Skin of body (tissue), 2 donors: Measurements from ENCODE around the gene MLN. TPM values are rescaled to one million over a fixed set of nuclear protein-coding genes. Genes with fewer than 3 reads are reported as not detected.

Experiments
- DNase-seq: peaks from one replicate; lab custom pipeline; 2025; lab: John Stamatoyannopoulos, UW
- total RNA-seq: library from RNA; depleted of rRNA; stranded (reverse); fragments of >200 nt; gene quantifications from one replicate; pipeline ENCODE4 v1.2.3, GENCODE V29; 2014

MLN gene
- total RNA-seq, 1 donor from 2014 or later: not detected

- peak; percentile 87 for DNase-seq
Measured at GRCh38 chr6:33771146-33772081, 32.4 kb downstream of the MLN start.

DNA sequence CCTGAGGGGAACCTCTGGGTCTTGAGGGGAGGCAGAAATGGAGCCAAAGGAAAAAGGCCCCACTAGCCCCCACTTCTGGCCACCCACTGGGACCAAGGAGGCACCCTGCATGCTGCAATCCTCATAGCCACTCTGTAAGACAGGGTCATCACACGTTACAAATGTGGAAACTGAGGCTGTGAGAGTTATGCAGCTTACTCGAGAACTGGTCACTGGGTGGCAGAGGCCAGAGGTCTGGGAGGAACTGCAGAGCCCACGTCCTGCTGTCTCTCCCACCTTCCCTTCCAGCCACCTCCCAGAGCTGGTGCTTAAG is 33.0 kb downstream of the MLN start:
- DNase-seq: no peak

DNA sequence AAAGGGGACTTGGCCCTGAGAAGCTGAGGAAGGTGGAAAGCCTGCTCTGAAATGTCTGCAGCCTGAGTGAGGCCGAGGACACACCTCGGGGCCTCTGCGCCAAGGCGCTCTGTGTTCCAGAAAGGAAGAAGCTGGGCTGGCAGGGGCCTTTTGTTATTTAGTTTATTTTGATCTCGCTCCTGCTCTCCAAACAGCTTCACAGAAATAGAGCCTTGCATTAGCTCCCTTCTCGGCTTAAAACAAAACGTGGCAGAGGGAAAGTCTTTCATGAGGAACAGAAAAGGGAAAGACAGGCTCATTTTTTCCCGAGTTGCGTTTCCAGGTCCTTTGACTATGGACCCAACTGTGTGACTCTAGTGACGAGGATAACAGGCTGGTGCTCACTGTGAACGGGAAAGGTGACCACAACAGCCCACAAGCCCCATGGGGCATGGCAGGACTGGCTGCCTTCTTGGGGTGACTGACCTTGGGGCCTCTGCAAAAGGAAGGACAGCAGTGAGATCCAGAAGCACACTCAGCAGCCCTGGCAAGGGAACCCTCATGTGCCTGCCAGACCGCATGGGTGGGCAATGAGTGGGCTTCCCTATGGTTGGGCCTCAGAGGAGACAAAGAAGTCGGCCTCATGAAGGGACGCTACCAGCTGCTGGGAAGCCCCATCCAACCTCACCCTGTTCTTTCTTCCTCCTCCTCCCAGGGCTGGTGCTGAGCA is 33.5 kb downstream of the MLN start:
- DNase-seq: no peak

- DNase-seq: no peak
Measured at GRCh38 chr6:33769248-33769821, 34.5 kb downstream of the MLN start.

DNA sequence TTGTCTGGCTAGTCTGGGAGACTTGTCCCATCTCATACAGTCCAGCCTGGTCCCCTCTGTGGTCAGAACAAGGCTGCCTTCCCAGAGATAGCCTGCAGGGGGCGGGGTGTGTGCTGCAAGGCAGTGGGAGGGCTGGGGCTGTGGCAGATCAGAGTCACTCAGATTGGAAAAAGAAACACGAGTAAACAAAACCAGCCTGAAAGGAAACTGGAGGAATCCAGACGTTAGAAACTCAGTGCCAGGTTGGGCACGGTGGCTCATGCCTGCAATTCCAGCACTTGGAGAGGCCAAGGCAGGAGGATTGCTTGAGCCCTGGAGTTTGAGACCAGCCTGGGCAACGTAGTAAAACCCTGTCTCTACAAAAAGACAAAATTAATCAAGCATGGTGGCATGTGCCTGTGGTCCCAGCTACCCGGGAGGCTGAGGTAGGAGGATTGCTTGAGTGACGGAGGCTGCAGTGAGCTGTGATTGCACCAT is 35.1 kb downstream of the MLN start:
- no peak for DNase-seq

DNA sequence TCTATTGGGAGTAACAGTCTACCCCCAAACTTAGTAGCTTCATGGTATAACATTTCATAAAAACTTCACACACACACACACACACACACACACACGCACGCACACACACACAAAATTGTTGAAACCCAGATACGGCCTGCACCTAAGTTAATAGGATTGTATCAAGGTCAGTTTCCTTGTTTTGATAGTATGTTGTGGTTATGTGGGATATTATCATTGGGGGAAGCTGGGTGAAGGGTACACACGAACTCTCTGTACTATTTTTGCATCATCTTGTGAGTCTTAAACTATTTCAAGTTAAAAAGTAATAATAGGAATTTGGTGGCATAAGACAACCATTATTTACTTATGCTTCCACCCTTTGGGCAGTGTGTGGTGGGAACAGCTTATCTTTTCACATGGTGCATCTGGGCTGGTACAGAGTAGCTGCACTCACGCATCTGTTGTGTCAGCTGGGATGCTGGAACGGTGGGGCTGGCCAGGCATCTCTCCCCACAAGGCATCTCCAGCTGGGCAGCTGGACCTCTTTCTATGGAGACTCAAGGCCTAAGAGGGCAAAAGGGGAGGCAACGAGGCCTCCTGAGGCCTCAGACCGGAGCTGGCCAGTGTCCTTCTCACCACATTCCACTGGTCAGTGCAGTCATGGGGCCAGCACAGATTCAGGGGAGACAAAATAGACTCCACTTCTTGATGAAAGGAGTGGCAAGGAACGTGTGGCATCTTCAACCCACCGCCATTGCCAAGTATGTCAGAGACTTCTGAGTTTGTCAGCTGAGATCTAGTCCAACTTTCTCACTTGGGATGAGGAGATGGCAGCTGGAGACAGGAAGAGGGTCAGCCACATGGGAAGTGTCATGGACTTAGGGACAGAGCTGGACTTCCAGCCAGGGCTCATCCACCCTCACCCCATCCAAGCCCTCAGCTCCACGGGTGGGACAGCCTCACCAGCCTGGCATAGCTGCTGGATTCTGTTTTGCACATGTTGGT is 36.6 kb downstream of the MLN start:
- no peak for DNase-seq

DNA sequence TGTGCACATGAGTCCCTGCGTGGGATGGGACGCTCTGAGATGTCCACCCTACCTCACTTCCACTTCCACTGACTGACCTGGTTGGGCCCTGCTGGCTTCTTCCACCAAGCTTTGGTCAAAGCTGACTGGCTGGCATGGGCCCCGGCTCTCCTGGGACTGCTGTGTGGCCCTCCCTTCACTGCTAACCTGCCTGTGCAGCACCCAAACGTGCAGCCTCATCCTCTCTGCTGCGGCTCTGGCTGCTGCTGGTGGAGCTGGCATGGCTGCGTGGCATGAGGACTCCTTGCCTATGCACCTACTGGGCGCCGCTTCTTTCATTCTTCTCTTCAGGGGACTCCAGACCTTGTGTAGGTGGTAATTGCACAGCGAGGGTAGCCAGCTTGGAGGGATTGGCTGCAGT is 38.4 kb downstream of the MLN start:
- DNase-seq: no peak

DNA sequence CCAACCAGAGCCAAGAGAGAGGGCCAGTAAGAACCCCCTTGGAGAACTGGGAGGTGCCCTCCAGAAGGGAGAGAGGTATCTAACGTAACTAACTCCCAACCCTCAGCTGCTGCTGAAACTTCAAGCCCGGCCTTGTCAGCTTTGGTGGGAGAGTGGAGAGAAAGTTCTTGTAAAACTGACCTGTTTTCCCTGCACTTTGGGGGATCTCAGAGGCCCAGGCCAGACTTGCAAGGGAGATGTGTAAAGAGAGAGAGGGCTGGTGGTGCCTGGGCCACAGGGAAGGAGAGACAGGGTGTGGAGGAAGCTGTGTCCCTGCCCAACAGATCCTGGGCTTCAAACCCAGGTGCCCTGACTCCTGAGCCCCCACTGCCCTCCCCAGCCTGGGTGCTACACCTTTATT is 39.8 kb downstream of the MLN start:
- DNase-seq: no peak

DNA sequence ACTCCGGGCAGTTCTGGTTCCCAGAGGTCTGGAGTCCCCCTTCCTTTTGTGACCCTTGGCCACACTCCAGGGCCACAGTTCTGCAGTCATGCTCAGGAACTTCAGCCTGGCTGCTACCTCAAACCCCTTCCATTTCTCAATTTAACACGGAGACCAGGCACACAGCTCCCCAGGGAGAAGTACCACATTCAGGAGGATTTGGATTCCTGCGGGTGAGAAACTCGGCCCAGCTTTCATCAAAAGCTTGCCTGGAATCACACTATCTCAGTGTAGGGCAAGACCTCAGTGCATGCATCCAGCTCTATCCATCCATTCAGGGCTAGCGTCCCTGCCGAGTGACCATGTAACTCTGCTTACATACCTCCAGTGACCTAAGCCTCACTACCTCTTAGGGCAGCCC is 40.3 kb downstream of the MLN start:
- no peak for DNase-seq

DNA sequence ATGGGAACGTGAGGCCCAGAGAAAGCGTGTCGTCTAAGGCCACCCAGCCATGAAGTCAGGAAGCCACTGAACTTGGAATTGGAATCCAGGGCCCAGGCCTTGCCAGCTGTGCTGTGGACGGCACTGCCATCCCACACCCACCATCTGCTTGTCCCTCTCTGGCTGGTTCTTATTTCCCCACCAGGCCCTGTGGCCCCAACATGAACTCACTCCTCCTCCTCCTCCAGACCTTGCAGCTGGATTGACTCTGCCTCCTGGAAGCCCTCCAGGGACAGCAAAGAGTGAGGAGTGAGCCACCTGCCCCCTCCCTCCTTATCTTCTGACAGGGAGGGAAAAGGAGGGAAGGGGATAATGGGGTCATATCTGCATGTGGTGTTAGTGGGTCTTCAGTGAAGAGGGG is 41.1 kb downstream of the MLN start:
- no peak for DNase-seq

DNA sequence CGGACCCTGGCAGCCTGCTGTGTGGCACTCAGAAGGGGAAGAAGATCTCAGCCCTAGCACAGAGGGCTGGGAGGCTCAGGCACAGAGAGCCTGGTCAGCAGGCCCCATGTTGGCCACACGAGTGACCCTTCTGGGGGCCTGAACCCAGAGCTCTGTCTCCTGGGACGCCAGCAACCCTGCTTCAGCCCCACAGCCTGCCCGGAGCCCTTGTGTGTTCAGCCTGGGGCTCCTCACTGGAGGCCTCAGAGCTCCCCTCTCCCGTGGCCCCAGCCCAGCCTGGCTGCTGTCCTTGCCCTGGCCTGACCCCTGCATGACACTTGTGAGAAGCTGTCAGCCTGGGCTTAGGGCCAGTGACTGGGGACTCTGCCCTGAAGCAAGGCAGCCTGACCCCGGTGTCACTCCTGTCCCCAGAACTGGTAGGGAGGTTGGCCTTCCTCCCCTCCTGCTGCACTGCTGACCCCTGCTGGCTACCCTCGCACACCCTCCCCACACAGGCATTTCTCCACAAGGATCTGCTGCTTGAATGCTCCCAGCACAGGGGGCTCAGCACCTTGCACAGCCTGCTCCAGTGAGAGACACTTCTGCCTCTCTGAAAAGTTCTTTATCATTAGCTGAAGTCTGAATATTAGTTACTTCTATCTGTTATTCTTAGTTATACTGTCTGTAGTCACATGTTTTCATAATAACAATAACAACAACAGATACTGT is 41.7 kb downstream of the MLN start:
- DNase-seq: no peak

GRCh38 chr6:33761581-33761921 is 42.3 kb downstream of the MLN start:
- DNase-seq: no peak

DNA sequence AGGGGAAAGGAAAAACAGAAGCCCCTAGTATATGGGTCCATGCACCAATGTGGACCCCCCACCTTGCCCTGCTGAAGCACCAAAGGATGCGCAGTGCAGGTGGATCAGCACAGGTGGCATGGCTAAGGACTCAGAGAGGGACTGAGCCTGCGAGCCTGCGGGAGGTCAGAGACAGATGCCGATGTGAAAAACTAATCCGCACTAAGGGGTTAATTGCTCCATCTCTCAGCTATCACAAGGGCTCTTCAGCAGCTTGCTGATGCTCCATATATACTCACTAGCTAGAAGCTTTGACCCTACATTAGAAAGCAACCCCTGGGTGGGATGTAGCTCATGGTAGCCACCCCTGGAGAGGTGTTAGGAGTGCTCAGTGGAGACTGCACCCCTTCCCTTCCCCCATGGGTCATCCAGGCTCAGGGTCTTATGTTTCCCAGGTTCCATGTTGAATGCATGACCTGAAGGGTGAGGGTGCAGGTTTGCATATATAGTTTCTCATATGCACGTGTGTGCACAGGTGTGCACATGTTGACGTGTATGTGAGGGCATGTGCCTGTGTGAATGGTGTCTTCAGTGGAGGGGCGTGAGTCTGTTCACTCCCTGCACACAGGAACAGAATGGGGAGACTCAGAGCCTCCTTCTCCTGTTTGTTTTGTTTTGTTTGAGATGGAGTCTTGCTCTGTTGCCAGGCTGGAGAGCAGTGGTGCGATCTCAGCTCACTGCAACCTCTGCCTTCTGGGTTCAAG is 43.7 kb downstream of the MLN start:
- no peak for DNase-seq

- no peak for DNase-seq
Measured at GRCh38 chr6:33758815-33759216, 45.0 kb downstream of the MLN start.

DNA sequence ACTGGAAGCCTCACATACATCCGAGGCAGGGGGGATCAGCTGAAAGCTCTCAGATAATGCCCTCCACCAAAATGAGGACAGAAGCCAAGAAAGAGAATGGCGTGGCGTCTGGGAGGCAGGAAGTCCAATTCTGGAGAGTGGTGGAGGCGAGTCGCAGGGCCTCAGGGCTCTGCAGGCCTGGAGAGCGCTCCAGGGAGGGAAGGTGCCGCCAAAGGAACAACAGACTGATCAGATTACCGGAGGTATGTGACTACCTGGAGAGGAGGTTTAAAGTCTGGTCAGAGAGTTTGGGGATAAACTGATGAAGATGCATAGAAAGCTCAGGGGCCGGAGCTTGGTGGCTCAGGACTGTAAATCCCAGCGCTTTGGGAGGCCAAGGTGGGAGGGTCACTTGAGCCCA is 45.9 kb downstream of the MLN start:
- no peak for DNase-seq

- no peak for DNase-seq
Measured at GRCh38 chr6:33757113-33757512, 46.7 kb downstream of the MLN start.

DNA sequence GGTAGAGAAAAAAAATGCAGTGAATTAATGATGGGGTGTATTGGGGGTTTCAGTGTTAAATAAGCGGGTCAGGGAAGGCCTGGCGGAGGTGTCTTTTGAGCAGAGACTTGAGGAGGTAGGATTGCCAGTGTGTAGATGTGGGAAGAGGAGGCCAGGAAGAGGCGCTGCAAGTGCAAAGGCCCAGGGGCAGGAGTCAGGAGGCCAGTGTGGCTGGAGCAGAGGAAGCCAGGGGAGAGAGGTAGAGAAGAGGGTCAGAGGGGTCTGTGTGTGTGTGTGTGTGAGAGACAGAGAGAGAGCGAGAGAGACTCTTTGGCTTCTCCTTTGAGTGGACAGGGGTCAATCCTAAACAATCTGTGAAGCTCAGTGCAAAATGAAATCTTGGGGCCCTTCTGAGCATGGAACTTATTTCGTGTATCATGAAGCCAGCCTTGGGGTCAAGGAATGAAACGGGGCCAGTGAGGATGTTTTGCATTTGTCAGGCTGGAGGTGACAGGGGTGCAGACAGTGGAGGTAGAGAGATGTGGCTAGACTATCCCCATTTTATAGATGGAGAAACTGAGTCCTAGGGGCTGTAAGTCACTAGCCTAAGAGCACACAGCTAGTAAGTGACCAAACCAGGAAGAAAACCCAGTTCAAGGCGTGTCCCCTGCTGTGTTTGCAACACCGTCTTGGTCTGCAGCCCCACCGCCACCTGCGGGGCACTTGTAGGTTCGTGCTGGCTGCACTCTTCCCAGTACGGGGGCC is 47.4 kb downstream of the MLN start:
- DNase-seq: no peak

DNA sequence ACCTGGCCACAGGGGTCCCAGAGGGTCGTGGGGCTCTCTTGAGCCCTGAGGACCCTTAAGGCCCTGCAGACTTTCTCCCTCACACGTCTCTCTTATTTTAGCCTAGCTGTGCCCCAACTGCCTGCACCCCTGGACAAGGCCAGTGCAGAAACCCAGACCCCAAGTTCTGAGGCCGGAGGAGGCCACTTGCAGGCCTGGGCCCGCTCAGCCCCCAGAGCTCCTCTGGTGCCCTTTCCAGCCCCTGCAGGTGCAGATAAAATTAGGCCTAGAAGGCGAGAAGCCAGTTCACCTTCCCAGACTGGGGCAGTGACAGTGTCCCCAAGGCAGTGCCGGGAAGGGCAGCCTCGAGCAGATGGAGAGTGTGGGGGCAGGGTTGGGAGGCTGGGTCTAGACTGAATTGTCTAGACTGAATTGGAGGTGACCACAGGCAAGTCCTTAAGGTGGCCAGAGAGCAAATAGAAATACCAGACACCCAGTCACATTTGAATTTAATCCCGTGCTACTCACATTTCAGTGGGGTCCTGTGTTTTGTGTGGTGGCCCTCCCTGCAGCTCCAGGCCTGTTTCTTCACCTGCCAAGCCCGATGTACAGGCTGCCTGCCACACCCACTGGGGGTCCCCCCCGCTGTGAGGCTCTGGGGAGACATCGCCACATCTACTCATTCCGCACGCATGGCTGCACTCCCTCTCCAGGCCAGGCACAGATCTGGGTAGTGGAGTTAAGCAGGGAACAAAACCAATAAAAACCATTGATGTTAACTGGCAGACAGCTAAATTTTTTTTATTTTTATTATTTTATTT is 48.5 kb downstream of the MLN start:
- DNase-seq: no peak
